ENCODE results near the gene RER1.

GRCh38 chr1:2368053-2368744, 23.4 kb upstream of the RER1 start:
- no peak for TF ChIP-seq ZNF263 (CRISPR knock-in tag; IDR thresholded peaks at IDR 0.05; ENCODE audit: low read depth)
- no peak for TF ChIP-seq CREM (CRISPR knock-in tag; IDR thresholded peaks at IDR 0.05)
- TF ChIP-seq CTCF (IDR thresholded peaks at IDR 0.05): no peak
- TF ChIP-seq NR2C2 (CRISPR knock-in tag; IDR thresholded peaks at IDR 0.05): no peak
- TF ChIP-seq, protein P1, sequence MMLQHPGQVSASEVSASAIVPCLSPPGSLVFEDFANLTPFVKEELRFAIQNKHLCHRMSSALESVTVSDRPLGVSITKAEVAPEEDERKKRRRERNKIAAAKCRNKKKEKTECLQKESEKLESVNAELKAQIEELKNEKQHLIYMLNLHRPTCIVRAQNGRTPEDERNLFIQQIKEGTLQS (CRISPR knock-in tag; conservative IDR thresholded peaks at IDR 0.05): no peak
- TF ChIP-seq, protein P2, sequence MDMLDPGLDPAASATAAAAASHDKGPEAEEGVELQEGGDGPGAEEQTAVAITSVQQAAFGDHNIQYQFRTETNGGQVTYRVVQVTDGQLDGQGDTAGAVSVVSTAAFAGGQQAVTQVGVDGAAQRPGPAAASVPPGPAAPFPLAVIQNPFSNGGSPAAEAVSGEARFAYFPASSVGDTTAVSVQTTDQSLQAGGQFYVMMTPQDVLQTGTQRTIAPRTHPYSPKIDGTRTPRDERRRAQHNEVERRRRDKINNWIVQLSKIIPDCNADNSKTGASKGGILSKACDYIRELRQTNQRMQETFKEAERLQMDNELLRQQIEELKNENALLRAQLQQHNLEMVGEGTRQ (CRISPR knock-in tag; IDR thresholded peaks at IDR 0.05): no peak
- TF ChIP-seq, protein P3, sequence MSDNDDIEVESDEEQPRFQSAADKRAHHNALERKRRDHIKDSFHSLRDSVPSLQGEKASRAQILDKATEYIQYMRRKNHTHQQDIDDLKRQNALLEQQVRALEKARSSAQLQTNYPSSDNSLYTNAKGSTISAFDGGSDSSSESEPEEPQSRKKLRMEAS (CRISPR knock-in tag; IDR thresholded peaks at IDR 0.05): no peak
- no peak for TF ChIP-seq NR1H2 (CRISPR knock-in tag; IDR thresholded peaks at IDR 0.05)
- TF ChIP-seq, protein P4, sequence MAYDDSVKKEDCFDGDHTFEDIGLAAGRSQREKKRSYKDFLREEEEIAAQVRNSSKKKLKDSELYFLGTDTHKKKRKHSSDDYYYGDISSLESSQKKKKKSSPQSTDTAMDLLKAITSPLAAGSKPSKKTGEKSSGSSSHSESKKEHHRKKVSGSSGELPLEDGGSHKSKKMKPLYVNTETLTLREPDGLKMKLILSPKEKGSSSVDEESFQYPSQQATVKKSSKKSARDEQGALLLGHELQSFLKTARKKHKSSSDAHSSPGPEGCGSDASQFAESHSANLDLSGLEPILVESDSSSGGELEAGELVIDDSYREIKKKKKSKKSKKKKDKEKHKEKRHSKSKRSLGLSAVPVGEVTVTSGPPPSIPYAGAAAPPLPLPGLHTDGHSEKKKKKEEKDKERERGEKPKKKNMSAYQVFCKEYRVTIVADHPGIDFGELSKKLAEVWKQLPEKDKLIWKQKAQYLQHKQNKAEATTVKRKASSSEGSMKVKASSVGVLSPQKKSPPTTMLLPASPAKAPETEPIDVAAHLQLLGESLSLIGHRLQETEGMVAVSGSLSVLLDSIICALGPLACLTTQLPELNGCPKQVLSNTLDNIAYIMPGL (CRISPR knock-in tag; IDR thresholded peaks at IDR 0.05): no peak
- no peak for TF ChIP-seq ZNF423 (CRISPR knock-in tag; IDR thresholded peaks at IDR 0.05)
- TF ChIP-seq FOXP1 (CRISPR knock-in tag; IDR thresholded peaks at IDR 0.05; ENCODE audit: borderline replicate concordance): no peak
- no peak for TF ChIP-seq ATF1 (CRISPR knock-in tag; IDR thresholded peaks at IDR 0.05)
- TF ChIP-seq, protein P5, sequence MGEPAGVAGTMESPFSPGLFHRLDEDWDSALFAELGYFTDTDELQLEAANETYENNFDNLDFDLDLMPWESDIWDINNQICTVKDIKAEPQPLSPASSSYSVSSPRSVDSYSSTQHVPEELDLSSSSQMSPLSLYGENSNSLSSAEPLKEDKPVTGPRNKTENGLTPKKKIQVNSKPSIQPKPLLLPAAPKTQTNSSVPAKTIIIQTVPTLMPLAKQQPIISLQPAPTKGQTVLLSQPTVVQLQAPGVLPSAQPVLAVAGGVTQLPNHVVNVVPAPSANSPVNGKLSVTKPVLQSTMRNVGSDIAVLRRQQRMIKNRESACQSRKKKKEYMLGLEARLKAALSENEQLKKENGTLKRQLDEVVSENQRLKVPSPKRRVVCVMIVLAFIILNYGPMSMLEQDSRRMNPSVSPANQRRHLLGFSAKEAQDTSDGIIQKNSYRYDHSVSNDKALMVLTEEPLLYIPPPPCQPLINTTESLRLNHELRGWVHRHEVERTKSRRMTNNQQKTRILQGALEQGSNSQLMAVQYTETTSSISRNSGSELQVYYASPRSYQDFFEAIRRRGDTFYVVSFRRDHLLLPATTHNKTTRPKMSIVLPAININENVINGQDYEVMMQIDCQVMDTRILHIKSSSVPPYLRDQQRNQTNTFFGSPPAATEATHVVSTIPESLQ (CRISPR knock-in tag; IDR thresholded peaks at IDR 0.05): no peak
- no peak for TF ChIP-seq NFYB (CRISPR knock-in tag; conservative IDR thresholded peaks at IDR 0.05; ENCODE audit: low read depth)

Data from WTC11 (cell line).